TTC549 (cell line): ENCODE results near the gene GPATCH3.

ENCODE experiments used
- FAIRE-seq: peaks from 2 replicates; lab custom pipeline; 2012; peaks lifted over from hg19 to GRCh38; lab: Jason Lieb, UNC

The GPATCH3 gene

DNA sequence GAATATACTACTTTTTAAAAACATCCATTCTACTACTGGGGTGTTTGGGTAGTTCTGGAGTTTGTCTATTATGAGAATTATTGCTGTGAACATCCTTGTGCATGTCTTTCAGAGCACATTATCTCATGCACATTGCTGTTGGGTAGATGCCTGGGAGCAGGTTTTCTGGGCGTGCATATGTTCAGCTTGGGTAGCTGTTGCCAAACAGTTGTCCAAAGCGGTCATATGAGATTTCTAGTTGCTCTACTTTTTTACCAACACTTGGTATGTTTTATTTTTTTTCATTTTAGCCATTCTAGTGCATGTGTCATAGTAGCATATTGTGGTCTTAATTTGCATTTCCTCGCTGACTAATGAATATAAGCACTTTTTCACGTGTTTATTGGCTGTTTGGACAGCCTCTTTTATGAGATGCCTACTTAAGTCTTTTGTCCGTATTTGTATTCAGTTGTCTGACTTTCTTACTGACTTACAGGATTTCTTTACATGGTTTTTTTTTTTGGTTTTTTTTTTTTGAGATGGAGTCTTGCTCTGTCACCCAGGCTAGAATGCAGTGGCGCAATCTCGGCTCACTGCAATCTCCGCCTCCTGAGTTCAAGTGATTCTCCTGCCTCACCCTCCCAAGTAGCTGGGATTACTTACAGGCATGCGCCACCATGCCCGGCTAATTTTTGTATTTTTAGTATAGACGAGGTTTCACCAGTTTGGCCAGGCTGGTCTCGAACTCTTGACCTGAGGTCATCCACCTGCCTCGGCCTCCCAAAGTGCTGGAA is 55.7 kb downstream of the GPATCH3 start:
- no peak for FAIRE-seq
